NCI-H524 treated with DMSO at 0.1 percent for 48 hours (cell line): ENCODE results near the gene STK10.
"Not testable (repeated sequence)": the region's sequence is repeated elsewhere in the genome, so short reads cannot be mapped to it uniquely, and the experiment has no call there.

ENCODE experiments used
- DNase-seq: peaks from one replicate; lab custom pipeline; 2025; lab: John Stamatoyannopoulos, UW

The STK10 gene

GRCh38 chr5:172052450-172053236, 135.4 kb downstream of the STK10 start:
- DNase-seq = no peak

DNA sequence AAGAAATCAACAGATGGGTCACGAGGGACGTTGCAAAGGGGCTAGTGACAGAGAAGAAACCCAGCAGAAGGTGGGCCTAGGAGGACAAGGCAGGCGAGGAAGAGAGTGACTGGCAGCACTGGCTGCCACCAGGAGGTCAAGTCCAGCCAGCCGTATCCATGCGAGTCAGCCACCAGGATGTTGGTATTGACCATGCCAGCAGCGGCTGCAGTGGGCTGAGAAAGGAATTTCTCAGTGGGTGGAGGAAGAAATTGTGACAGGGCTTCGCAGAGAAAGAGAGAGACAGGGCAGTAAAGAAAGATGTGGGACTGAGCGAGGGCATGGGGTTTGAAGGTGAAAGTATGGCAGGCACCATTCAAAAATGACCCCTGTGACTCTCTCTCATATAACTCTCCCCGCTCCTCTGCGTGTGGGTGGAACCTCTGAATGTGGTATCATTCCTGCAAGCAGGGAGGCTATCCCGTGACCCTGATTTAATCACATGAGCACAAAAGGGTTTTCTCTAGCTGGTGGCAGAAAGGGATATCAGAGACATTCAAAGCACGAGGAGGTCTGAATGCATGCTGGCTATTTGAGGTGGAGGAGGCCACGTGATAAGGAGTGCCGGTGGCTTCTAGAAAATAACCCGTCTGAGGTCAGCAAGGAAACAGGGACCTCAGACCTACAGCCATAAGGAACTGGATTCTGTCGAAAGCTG, 136.2 kb downstream of the STK10 start:
- no peak for DNase-seq

GRCh38 chr5:172050080-172050479, 137.9 kb downstream of the STK10 start:
- no peak for DNase-seq

- DNase-seq = no peak
Measured at GRCh38 chr5:172049226-172049796, 138.7 kb downstream of the STK10 start.

GRCh38 chr5:172048539-172049101, 139.4 kb downstream of the STK10 start:
- DNase-seq = no peak

GRCh38 chr5:172048170-172048422, 139.9 kb downstream of the STK10 start:
- no peak for DNase-seq

- DNase-seq = no peak
Measured at GRCh38 chr5:172046593-172046992, 141.4 kb downstream of the STK10 start.

GRCh38 chr5:172045315-172045632, 142.8 kb downstream of the STK10 start:
- DNase-seq = no peak

DNA sequence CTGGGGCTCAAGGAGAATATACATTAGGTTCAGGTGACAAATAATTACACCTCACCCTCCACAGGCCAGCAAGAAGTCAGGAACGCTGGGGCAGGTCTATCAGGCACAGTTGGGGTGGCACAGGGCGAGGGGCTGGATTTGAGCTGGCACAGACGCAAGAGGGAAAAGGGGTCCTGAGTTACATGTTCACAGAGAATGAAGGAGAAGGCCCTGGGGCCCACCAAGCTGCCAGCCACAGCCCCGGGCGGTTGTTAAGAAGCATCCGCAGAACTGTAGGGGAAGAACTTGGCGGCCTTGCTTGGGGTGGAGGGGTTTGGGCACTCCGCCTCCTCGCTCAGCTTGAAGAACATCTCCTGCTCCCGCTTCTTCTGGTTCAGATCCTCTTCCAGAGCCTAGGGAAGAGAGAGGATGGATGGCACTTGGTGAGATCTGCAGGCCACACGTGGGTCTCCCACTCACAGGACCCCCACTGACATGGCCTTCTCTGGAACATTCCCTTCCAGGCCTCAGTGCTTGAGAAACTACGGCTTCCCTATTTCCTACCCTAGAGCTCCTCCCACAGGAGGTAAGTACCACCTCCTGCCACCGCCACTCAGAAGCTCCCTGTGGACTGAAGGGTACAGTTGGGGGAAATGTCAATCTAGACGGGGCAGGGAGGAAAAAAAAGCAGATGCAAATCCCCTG, 143.3 kb downstream of the STK10 start:
- DNase-seq = no peak

DNA sequence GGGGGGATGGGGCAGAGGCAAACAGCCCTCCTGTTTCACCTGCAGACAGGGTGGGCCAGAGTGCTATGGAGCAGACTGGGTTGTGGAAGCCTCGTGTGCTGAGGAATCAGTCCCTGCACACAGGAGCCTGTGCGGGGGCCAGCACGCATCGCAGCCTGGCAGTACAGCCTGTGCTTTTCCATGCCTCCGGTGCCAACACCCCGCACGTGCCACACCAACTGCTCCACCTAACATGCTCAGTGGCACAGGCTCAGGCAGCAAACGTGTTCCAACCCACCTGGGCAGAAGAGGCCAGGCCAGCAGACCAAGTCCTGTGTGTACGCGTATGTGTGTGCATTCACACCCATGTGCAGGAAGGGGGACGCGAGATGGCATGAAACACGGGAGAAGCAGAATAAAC, 144.2 kb downstream of the STK10 start:
- DNase-seq = no peak

- DNase-seq = no peak
Measured at GRCh38 chr5:172042183-172042582, 145.8 kb downstream of the STK10 start.

DNA sequence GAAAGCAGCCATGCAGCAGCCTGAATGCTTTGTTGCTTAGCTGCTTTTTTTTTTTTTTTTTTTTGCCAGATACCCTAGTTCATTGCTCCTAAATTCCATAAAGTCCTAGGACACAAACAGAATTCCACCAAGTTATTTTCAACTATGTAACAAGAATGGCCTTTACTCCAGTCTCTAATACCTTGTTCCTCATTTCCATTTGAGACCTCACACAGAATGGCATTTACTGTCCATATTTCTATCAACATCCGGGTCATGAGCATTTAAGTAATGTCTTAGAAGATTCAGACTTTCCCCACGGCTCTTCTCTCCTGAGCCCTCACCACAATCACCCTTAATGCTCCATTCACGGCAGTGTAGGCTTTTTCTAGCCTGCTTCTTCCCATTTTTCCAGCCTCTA, 149.9 kb downstream of the STK10 start:
- no peak for DNase-seq

DNA sequence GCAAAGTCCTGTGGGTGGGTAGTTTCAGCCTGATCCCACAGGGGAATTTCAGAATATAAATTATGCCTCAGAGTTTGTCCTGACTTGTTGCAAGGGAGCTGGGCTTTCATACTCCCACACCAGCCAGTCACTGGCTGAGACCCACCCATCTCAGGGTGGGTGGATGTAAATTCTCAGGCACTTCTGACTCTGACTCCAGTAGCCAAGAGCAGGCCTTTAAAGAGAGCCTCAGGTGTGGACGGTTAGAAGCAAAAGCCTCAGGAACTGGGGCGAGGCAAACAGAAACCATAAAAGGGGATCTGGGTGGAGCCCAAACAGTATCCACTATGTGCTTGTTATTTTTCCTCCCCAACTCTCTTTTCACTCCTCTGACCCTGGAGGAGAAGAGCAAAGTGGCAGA, 153.0 kb downstream of the STK10 start:
- no peak for DNase-seq

DNA sequence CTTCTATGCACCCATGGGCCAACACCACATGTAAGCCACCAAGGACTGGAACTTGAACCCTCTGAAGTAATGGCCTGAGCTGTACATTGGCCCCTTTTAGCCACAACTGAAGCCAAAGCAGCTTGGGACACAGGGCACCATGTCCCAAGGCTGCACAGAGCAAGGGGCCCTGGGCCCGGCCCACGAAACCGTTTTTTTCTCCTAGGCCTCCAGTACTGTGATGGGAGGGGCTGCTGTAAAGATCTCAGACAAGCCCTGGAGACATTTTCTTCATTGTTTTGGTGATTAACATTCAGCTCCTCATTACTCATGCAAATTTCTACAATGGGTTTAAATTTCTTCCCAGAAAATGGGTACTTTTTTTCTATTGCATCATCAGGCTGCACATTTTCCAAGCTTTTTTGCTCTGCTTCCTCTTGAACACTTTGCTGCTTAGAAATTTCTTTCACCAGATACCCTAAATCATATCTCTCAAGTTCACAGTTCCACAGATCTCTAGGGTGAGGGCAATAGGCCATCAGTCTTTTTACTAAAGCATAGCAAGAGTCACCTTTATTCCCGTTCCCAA, 156.0 kb downstream of the STK10 start:
- no peak for DNase-seq

DNA sequence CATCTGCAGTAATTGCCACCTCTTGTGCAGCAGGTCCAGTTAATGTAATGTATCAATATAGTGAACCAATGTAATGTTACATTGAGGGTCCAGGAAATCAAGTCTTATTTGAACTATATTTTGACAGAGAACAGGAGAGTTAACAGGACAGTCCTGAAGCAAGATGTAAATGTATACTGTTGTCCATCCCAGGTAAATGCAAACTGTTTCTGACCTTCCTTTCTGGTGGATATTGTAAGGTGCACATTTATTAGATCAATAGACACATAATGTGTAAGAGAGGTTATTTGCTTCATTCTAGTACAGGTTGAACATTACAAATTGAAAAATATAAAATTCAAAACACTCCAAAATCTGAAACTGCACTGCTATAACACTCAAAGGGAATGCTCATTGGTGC, 158.1 kb downstream of the STK10 start:
- DNase-seq = no peak

DNA sequence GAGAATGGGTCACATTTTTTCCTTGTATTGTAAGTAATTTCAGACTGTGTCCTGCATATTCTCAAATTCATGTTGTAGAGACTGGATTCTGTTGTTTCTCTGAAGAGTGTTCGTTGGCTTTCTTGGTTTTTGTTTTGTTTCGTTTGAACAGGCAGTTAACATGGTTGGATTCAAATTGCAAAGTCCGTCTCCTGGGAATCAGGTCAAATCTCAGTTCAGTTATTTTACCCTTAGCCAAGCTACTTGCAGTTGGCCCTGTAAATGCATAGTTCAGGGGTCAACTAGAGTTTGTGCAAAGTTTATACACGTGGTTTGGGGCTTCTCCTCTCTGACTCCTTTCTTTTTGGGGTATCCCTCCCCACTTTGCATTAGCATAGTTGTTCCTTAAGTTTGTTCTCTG, 159.9 kb downstream of the STK10 start:
- DNase-seq = no peak

DNA sequence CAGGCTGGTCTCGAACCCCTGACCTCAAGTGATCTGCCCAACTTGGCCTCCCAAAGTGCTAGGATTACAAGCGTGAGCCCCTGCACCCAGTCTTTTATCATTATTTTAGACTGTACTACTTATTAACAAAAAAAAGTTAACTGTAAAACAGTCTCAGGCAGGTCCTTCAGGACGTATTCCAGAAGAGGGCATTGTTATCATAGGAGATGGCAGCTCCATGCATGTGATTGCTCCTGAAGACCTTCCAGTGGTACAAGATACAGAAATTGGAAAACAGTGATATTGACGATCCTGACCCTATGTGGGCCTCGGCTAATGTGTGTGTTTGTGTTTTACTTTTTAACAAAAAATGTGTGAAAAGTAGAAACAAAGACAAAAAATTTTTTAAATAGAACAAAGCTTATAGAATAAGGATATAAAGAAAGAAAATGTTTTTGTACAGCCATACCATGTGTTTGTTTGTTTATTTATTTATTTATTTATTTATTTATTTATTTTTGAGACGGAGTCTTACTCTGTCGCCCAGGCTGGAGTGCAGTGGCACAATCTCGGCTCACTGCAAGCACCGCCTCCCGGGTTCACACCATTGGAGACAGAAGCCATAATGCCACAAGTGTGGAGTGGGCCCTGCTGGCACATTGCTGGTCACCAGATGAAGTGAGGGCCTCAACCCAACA, 167.8 kb downstream of the STK10 start:
- DNase-seq = not testable (repeated sequence)

DNA sequence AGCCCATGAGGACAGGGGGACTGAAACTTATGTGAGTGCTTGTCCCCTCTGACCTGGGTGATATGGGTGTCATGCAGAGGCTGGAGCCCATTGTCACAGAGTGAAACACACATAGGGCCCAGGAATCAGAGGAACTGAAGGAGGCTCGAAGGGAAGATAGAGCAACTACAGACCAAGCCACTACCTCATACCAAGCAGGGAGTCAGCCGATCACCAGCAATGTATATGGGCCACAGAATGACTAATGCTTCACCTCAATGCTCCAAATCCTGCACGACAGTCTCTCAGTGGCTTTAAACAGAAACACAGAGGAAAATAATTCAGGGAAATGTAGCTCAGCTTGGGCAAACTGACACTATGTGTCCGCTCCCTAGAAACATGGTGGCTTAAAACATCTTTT, 172.7 kb downstream of the STK10 start:
- no peak for DNase-seq

DNA sequence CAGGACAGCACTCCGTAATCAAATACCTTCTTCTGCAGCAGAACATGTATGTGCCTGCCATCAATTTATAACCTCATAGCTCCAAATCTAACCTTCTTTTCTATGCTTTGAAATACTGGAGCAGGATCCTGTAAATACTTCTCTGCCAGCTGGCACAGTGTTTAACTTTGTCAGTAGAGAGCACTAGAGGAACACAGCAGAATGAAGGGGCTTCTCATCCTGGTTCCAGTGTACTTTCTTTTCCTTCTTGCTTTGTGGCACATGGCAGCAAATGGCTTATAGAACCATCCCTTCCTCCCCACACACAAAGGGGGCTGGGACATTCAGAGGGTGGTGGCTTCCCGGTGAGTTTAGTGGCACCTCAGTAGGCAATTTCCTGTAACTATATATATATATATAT, 177.7 kb downstream of the STK10 start:
- DNase-seq = no peak

DNA sequence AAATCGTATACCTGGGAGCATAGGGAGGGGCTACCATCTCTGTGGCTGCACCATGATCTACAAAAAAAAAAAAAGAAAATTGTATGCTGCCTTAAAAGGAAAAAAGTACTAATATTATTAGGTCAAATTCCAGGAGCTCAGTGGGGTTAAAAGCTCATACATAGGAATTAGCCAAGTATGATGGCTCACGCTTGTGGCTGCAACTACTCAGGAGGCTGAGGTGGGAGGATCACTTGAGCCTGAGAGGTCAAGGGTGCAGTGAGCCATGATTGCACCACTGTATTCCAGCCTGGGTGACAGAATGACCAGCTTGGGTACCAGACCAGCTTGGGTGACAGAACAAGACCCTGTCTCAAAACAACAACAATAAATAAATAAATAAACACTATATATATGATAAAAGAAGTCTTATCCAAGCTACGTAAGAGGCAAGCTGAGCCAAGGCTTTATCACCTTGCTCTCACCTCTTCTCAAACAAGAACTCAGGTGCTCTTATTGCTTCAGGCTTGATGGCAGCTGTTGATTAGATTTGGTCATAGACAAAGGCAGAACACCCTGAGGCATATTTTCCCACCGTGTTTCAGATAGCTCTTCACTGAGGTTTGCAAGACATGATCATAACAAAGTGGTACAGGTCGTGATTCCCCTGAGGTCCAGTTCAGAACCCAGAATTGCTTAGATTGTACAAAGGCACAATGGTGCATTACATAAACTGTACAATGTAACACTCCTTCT, 178.3 kb downstream of the STK10 start:
- DNase-seq = no peak

- no peak for DNase-seq
Measured at GRCh38 chr5:172008689-172009141, 179.3 kb downstream of the STK10 start.
